Pancreas (tissue), 10 donors: Measurements from ENCODE around the gene LARP4B. TPM values are rescaled to one million over a fixed set of nuclear protein-coding genes. Genes with fewer than 3 reads are reported as not detected.

Experiments used
- ATAC-seq, 4 donors: fragments of 200-7000 bp; cut with Tn5 transposase; one replicate each; pipeline versions ENCODE4 v1.8.0 to v1.9.1; 2020; ENCODE audit warnings: mild to moderate bottlenecking in 4 of 4, moderate library complexity in 4 of 4
- DNase-seq, 6 donors: peaks; one replicate each; pipeline ENCODE4 v3.0.0-alpha.2; 2020
- FAIRE-seq: peaks from 2 replicates; lab custom pipeline; 2012; peaks lifted over from hg19 to GRCh38; lab: Jason Lieb, UNC
- H3K27ac ChIP-seq, 4 donors: fragments of 200-600 bp; sonication (generic); 1 replicate in 3 of 4; 2 replicates in 1 of 4; pipeline versions ENCODE4 v1.5.0 to v1.8.0; 2020
- H3K27me3 ChIP-seq, 4 donors: fragments of 200-600 bp; one replicate each; pipeline ENCODE4 v1.8.0; 2021
- H3K36me3 ChIP-seq, 3 donors: fragments of 200-600 bp; sonication (generic) in 1 of 3; one replicate each; pipeline versions ENCODE4 v1.5.0 to v1.8.0; 2020 to 2021
- H3K4me1 ChIP-seq, 3 donors: fragments of 200-600 bp; one replicate each; pipeline ENCODE4 v1.8.0; 2021
- H3K4me3 ChIP-seq, 4 donors: fragments of 200-600 bp; sonication (generic) in 2 of 4; one replicate each; pipeline versions ENCODE4 v1.5.0 to v1.8.0; 2020 to 2021
- H3K9me3 ChIP-seq, 4 donors: fragments of 200-600 bp; one replicate each; pipeline ENCODE4 v1.8.0; 2021
- WGBS, 2 donors: extraction: QIAGEN DNeasy Blood & Tissue Kit; methylation state at CpG; one replicate each; pipeline ENCODE4 v1.1.7; 2013; 5-methylcytosine and 5-hydroxymethylcytosine counted together
- intact Hi-C, 3 donors: fragments of 100-400 bp; cut with DNase I; formaldehyde crosslinking; loops; one replicate each; pipeline versions ENCODE4 v1.11.1 to v1.14.2; 2022
- polyA plus RNA-seq, 2 donors: library from polyadenylated mRNA; stranded (reverse); fragments of 200-250 nt; gene quantifications; one replicate each; pipeline ENCODE4 v1.2.3, GENCODE V29; 2013
- total RNA-seq, 6 donors: library from RNA; stranded (reverse); fragmentation: NEBNext Ultra II Directional in 4 of 6; extraction: Animal tissue kit (Norgen Biotek cat#: 25700) in 4 of 6; gene quantifications; one replicate each; pipeline versions ENCODE4 v1.2.1 to v1.2.4, GENCODE V29; 2021 to 2023
- TF ChIP-seq, protein P1 (sequence below), 4 donors: fragments of 200-600 bp; sonication (generic) in 3 of 4; IDR thresholded peaks; one replicate each; pipeline versions ENCODE4 v1.5.0 to v1.8.0; 2021; ENCODE audit warnings: antibody characterized with exemption in 4 of 4
- donor health status: healthy with polysubstance abuse.
- donor health status: DM: no; HTN: no; CAD: no; lungs with moderate emphysema.
- donor health status: DM: no; HTN: no; CAD: no.
- donor health status: control.
- donor health status: control.
- donor health status: Bipolar disorder and iron deficiency.
- donor health status: DM: yes; HTN: yes; CAD: no.
- donor health status: DM: no; HTN: no; CAD: no.
- donor health status: DM: no; HTN: no; CAD: no.
- donor health status: DM: yes; HTN: yes; CAD: no.

LARP4B gene
- total and polyA plus RNA-seq, 8 donors = 10.1 to 53.3 (median 32.2) TPM

DNA sequence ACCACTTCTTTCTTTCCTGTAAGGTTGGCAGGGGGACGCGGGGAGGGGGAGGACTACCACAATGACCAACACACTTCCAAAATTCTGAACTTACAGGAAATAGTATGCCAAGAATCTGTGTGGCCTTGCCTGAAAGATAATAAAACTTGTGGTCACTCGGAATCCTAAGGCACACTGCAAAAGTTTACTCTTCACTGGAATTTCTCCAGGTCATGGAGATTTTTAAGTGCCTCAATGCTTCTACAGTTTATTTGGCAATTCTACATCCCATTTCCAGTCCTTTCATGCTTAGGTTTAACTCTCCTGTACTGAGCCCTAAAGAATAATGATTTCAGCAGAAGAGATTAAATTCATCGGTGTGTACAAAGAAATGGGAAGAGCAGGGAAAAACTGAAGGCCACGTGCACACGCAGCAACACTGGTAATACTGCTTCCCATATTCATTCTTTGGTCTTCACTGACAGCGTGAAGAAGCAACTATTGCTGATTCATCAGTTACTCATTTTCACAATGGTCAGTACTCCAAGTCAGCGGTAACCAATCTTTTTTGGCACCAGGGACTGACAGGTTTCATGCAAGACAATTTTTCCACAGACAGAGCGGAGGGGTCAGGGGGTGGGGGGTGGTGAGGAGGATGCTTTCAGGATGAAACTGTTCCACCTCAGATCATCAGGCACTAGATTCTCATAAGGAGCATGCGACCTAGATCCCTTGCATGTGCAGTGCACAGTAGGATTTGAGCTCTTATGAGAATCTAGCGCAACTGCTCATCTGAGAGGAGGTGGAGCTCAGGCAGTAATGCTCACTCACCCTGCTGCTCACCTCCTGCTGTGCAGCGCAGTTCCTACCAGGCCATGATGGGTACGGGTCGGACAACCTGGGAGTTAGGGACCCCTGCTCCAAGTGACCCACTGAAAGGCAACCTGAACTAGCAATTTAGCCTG is 9.8 kb downstream of the LARP4B start:
- Histone ChIP-seq H3K4me1 (peaks cover 0 to 17% (median 5%) of the 10 kb centered on the region in 3 donors), H3K36me3 (no peaks in the 10 kb centered on the region), H3K27ac (no peak overlapping the region), H3K4me3 (no peak overlapping the region), H3K27me3 (no peaks in the 10 kb centered on the region), H3K9me3 (no peaks in the 10 kb centered on the region)
- FAIRE-seq (no peak), ATAC-seq (peak in 1 of 4 donors; percentile 36), DNase-seq (no peak)
- WGBS, 2 donors = 79 to 80% methylated on average over 14 of the region's 14 CpGs
- TF ChIP-seq, protein P1, sequence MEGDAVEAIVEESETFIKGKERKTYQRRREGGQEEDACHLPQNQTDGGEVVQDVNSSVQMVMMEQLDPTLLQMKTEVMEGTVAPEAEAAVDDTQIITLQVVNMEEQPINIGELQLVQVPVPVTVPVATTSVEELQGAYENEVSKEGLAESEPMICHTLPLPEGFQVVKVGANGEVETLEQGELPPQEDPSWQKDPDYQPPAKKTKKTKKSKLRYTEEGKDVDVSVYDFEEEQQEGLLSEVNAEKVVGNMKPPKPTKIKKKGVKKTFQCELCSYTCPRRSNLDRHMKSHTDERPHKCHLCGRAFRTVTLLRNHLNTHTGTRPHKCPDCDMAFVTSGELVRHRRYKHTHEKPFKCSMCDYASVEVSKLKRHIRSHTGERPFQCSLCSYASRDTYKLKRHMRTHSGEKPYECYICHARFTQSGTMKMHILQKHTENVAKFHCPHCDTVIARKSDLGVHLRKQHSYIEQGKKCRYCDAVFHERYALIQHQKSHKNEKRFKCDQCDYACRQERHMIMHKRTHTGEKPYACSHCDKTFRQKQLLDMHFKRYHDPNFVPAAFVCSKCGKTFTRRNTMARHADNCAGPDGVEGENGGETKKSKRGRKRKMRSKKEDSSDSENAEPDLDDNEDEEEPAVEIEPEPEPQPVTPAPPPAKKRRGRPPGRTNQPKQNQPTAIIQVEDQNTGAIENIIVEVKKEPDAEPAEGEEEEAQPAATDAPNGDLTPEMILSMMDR (IDR thresholded peaks at IDR 0.05) = no peak
- intact Hi-C loops = no loop called here

DNA sequence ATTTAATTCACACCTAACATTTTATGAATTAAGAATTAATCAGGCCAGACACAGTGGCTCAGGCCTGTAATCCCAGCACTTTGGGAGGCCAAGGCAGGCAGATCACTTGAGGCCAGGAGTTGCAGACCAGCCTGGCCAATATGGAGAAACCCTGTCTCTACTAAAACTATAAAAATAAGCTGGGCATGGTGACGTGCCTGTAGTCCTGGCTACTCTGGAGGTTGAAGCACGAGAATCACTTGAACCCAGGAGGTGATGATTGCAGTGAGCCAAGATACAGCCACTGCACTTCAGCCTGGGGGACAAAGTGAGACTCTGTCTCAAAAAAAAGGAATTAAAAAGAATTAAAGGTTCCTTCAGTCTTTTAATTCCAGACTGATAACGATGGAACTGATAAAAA is 11.1 kb downstream of the LARP4B start:
- 83% methylated on average over 3 of the region's 3 CpGs for WGBS, 2 donors
- intact Hi-C loops = no loop called here
- FAIRE-seq = no peak

DNA sequence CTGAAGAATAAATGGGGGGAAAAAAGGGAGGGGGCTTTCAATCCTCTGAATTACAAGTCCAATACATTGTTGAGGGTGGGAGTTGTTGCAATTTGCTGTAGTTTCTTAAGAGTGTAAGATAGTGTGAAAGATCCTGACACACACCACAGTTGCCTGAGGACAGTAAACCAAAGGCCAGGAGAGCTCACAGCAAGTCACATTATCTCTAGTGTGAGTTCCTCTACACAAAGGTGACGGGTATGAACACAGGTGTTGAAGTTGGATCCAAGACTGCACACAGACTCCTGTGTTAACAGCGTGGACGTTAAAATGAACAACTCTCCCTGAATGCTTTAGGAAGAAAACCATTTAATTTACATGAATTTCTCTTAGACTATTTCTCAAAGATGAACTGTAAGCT is 12.0 kb downstream of the LARP4B start:
- Histone ChIP-seq H3K36me3 (no peaks in the 10 kb centered on the region), H3K27ac (no peak overlapping the region), H3K27me3 (no peaks in the 10 kb centered on the region), H3K4me3 (no peak overlapping the region), H3K9me3 (no peaks in the 10 kb centered on the region), H3K4me1 (peaks cover 0 to 14% (median 5%) of the 10 kb centered on the region in 3 donors)
- ATAC-seq (peak in 3 of 4 donors; percentile 25 to 57 (median 46)), FAIRE-seq (no peak), DNase-seq (no peak)
- intact Hi-C loops = no loop called here
- 21 to 24% methylated on average over 3 of the region's 3 CpGs for WGBS, 2 donors
- TF ChIP-seq, protein P1 (IDR thresholded peaks at IDR 0.05) = no peak

More for the DNA sequence above, 11.1 kb downstream of the LARP4B start:
- TF ChIP-seq, protein P1 (IDR thresholded peaks at IDR 0.05) = no peak
- Histone ChIP-seq H3K27ac (no peak overlapping the region), H3K9me3 (no peaks in the 10 kb centered on the region), H3K4me3 (no peak overlapping the region), H3K27me3 (no peaks in the 10 kb centered on the region), H3K4me1 (peaks cover 0 to 14% (median 5%) of the 10 kb centered on the region in 3 donors), H3K36me3 (no peaks in the 10 kb centered on the region)
- no peak for ATAC-seq
- no peak for DNase-seq

DNA sequence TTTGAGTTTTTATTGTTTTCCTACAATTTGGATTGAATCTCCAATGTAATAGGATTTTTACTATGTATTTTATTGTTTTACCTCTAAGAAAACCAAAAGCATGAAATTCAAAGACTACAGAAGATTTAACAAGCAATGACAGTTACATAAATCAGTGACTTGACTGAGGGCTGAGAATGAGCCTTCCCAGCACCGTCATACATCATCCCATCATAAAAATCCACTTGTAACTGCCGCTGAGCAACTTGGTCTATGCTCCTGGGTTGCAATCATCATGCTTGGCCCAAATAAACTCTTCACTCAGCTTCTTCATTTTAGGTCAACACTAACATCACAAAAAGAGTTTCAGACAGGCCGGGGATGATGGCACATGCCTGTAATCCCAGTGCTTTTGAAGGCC is 13.5 kb downstream of the LARP4B start:
- TF ChIP-seq, protein P1 (IDR thresholded peaks at IDR 0.05) = no peak
- H3K27ac ChIP-seq = no peak overlapping the region
- no peaks in the 10 kb centered on the region for H3K36me3 ChIP-seq
- 95% methylated on average over 3 of the region's 3 CpGs for WGBS, 2 donors
- H3K9me3 ChIP-seq = no peaks in the 10 kb centered on the region
- ATAC-seq (no peak), FAIRE-seq (no peak), DNase-seq (no peak)
- intact Hi-C loops = no loop called here
- H3K27me3 ChIP-seq = no peaks in the 10 kb centered on the region
- H3K4me3 ChIP-seq = no peak overlapping the region
- peaks cover 0 to 14% (median 5%) of the 10 kb centered on the region in 3 donors for H3K4me1 ChIP-seq

DNA sequence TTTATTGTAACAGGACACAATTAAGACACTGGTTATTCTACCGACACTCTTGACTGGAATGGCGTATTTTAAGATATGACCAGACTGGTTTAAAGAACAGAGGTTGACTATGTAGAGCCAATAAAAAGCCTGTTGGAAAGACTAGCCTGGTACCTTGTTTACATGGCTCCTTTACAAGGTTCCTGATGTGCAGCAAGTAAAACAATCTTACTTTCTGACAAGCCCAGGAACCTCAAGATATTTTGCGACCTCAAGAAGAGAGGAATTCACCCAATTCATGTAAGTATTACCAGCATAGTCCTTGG is 14.1 kb downstream of the LARP4B start:
- no peak overlapping the region for H3K27ac ChIP-seq
- 98 to 99% methylated on average over 3 of the region's 3 CpGs for WGBS, 2 donors
- ATAC-seq = no peak

More for the DNA sequence above, 14.1 kb downstream of the LARP4B start:
- no peak for DNase-seq
- Histone ChIP-seq H3K4me1 (peaks cover 0 to 14% (median 5%) of the 10 kb centered on the region in 3 donors), H3K9me3 (no peaks in the 10 kb centered on the region), H3K4me3 (no peak overlapping the region), H3K36me3 (no peaks in the 10 kb centered on the region), H3K27me3 (no peaks in the 10 kb centered on the region)
- TF ChIP-seq, protein P1 (IDR thresholded peaks at IDR 0.05) = no peak
- intact Hi-C loops = no loop called here
- FAIRE-seq = no peak
